Osteocyte (in vitro differentiated cells): ENCODE measurements around the gene LPAR2. TPM values are rescaled to one million over a fixed set of nuclear protein-coding genes. Genes with fewer than 3 reads are reported as not detected.
"Not testable (repeated sequence)": the region's sequence is repeated elsewhere in the genome, so short reads cannot be mapped to it uniquely, and the experiment has no call there.

Experiments
- DNase-seq: peaks from one replicate; pipeline ENCODE4 v3.0.0; 2021; ENCODE audit warnings: mixed read lengths; ENCODE audit not compliant: unreplicated experiment; ENCODE audit errors: extremely low spot score
- H3K27ac Mint-ChIP-seq: one replicate; pipeline ENCODE4 v1.8.0; 2021; ENCODE audit warnings: mild to moderate bottlenecking, mixed read lengths; ENCODE audit not compliant: unreplicated experiment
- H3K27me3 Mint-ChIP-seq: one replicate; pipeline ENCODE4 v1.8.0; 2021; ENCODE audit warnings: mixed read lengths; ENCODE audit not compliant: unreplicated experiment
- H3K36me3 Mint-ChIP-seq: one replicate; pipeline ENCODE4 v1.8.0; 2021; ENCODE audit warnings: mixed read lengths; ENCODE audit not compliant: unreplicated experiment
- H3K4me1 Mint-ChIP-seq: one replicate; pipeline ENCODE4 v1.8.0; 2021; ENCODE audit warnings: mixed read lengths; ENCODE audit not compliant: unreplicated experiment
- H3K4me3 Mint-ChIP-seq: one replicate; pipeline ENCODE4 v1.8.0; 2021; ENCODE audit warnings: mild to moderate bottlenecking, moderate library complexity, mixed read lengths; ENCODE audit not compliant: unreplicated experiment
- H3K9me3 Mint-ChIP-seq: one replicate; pipeline ENCODE4 v1.8.0; 2021; ENCODE audit warnings: mixed read lengths; ENCODE audit not compliant: unreplicated experiment
- CTCF ChIP-seq: fragments of 200-600 bp; sonication (generic); IDR thresholded peaks from 2 replicates; pipeline ENCODE4 v1.5.0; 2021; ENCODE audit warnings: antibody characterized with exemption, mild to moderate bottlenecking, moderate library complexity
- total RNA-seq: library from RNA; stranded (reverse); gene quantifications from 2 replicates; pipeline ENCODE4 v1.2.1, GENCODE V29; 2021

The LPAR2 gene
- total RNA-seq, 1 donor from 2014 or later, result 7.4 TPM

GRCh38 chr19:19615086-19615485 is 12.9 kb downstream of the LPAR2 start:
- Mint-ChIP-seq H3K9me3 (no peaks in the 10 kb centered on the region), H3K4me3 (no peak overlapping the region)

GRCh38 chr19:19613506-19613905 is 14.5 kb downstream of the LPAR2 start:
- no peak for TF ChIP-seq CTCF
- H3K4me3 Mint-ChIP-seq, result no peak overlapping the region
- no peak for DNase-seq

More at GRCh38 chr19:19615086-19615485, 12.9 kb downstream of the LPAR2 start:
- DNase-seq, result no peak
- TF ChIP-seq CTCF, result no peak
- Mint-ChIP-seq H3K36me3 (no peaks in the 10 kb centered on the region), H3K4me1 (peaks cover 13% of the 10 kb centered on the region), H3K27ac (no peak overlapping the region), H3K27me3 (no peaks in the 10 kb centered on the region)

GRCh38 chr19:19610376-19611202 is 17.4 kb downstream of the LPAR2 start:
- TF ChIP-seq CTCF, result no peak
- H3K27me3 Mint-ChIP-seq, result no peaks in the 10 kb centered on the region
- H3K9me3 Mint-ChIP-seq, result no peaks in the 10 kb centered on the region
- H3K4me1 Mint-ChIP-seq, result peaks cover 6% of the 10 kb centered on the region
- no peak overlapping the region for H3K27ac Mint-ChIP-seq
- no peak for DNase-seq
- H3K36me3 Mint-ChIP-seq, result no peaks in the 10 kb centered on the region
- no peak overlapping the region for H3K4me3 Mint-ChIP-seq

More at GRCh38 chr19:19613506-19613905, 14.5 kb downstream of the LPAR2 start:
- no peaks in the 10 kb centered on the region for H3K27me3 Mint-ChIP-seq
- peaks cover 9% of the 10 kb centered on the region for H3K4me1 Mint-ChIP-seq
- H3K9me3 Mint-ChIP-seq, result no peaks in the 10 kb centered on the region
- H3K27ac Mint-ChIP-seq, result no peak overlapping the region
- H3K36me3 Mint-ChIP-seq, result no peaks in the 10 kb centered on the region

- H3K4me1 Mint-ChIP-seq, DNase-seq, H3K36me3 Mint-ChIP-seq, H3K27me3 Mint-ChIP-seq, H3K4me3 Mint-ChIP-seq, H3K27ac Mint-ChIP-seq, H3K9me3 Mint-ChIP-seq: not testable (repeated sequence)
Observed at GRCh38 chr19:19606686-19607085, 21.3 kb downstream of the LPAR2 start.

GRCh38 chr19:19606021-19606420 is 22.0 kb downstream of the LPAR2 start:
- TF ChIP-seq CTCF, result no peak
- Mint-ChIP-seq H3K27me3 (no peaks in the 10 kb centered on the region), H3K4me1 (no peaks in the 10 kb centered on the region), H3K9me3 (no peaks in the 10 kb centered on the region), H3K36me3 (no peaks in the 10 kb centered on the region), H3K4me3 (no peak overlapping the region), H3K27ac (no peak overlapping the region)
- DNase-seq, result no peak
